HepG2 (cell line): ENCODE measurements around the gene TCAP. TPM values are rescaled to one million over a fixed set of nuclear protein-coding genes. Genes with fewer than 3 reads are reported as not detected.

Experiments used
- CSRNP2 ChIP-seq: sonication (generic); formaldehyde crosslinking; conservative IDR thresholded peaks from 2 replicates; pipeline ENCODE4 v1.8.0; 2022; ENCODE audit warnings: low read depth, missing genetic modification reagents
- EEA1 ChIP-seq: sonication (generic); formaldehyde crosslinking; IDR thresholded peaks from 2 replicates; pipeline ENCODE4 v1.5.1; 2020; ENCODE audit warnings: mild to moderate bottlenecking, missing genetic modification reagents, borderline replicate concordance
- GATA4 ChIP-seq: sonication (generic); IDR thresholded peaks from 2 replicates; pipeline ENCODE4 v1.6.1; 2016; ENCODE audit warnings: antibody characterized with exemption, low read depth, borderline replicate concordance
- GPN1 ChIP-seq: sonication (generic); formaldehyde crosslinking; IDR thresholded peaks from 2 replicates; pipeline ENCODE4 v1.5.1; 2020; ENCODE audit warnings: missing genetic modification reagents, borderline replicate concordance
- IRF9 ChIP-seq: sonication (generic); formaldehyde crosslinking; IDR thresholded peaks from 2 replicates; pipeline ENCODE4 v1.8.0; 2022; ENCODE audit warnings: missing genetic modification reagents, mild to moderate bottlenecking, borderline replicate concordance
- MEF2D ChIP-seq: sonication (generic); formaldehyde crosslinking; IDR thresholded peaks from 2 replicates; pipeline ENCODE4 v1.5.1; 2020; ENCODE audit warnings: mild to moderate bottlenecking, missing genetic modification reagents
- MYPOP ChIP-seq: sonication (generic); formaldehyde crosslinking; IDR thresholded peaks from 2 replicates; pipeline ENCODE4 v1.8.1; 2023; ENCODE audit warnings: mild to moderate bottlenecking, moderate library complexity, missing genetic modification reagents
- NCOA1 ChIP-seq: sonication (generic); formaldehyde crosslinking; IDR thresholded peaks from 2 replicates; pipeline ENCODE4 v1.9.0; 2021; ENCODE audit warnings: missing genetic modification reagents
- PAWR ChIP-seq: sonication (generic); formaldehyde crosslinking; IDR thresholded peaks from 2 replicates; pipeline ENCODE4 v1.4.0; 2020; ENCODE audit warnings: missing genetic modification reagents, mild to moderate bottlenecking, borderline replicate concordance
- PHB2 ChIP-seq: fragments of 450-650 bp; IDR thresholded peaks from 2 replicates; pipeline ENCODE4 v1.6.1; 2018; ENCODE audit not compliant: partially characterized antibody
- POGZ ChIP-seq: sonication (generic); formaldehyde crosslinking; IDR thresholded peaks from 2 replicates; pipeline ENCODE4 v1.4.0; 2020; ENCODE audit warnings: mild to moderate bottlenecking, missing genetic modification reagents
- RFX3 ChIP-seq: IDR thresholded peaks from 2 replicates; pipeline ENCODE4 v1.6.1; 2016; ENCODE audit warnings: missing biosample characterization, missing genetic modification reagents
- SETDB1 ChIP-seq: sonication (generic); formaldehyde crosslinking; IDR thresholded peaks from 2 replicates; pipeline ENCODE4 v1.5.1; 2020; ENCODE audit warnings: missing genetic modification reagents, mild to moderate bottlenecking, borderline replicate concordance
- SNAI1 ChIP-seq: sonication (generic); formaldehyde crosslinking; IDR thresholded peaks from 2 replicates; pipeline ENCODE4 v1.5.0; 2020; ENCODE audit warnings: mild to moderate bottlenecking, missing genetic modification reagents, borderline replicate concordance
- SP140L ChIP-seq: sonication (generic); formaldehyde crosslinking; IDR thresholded peaks from 2 replicates; pipeline ENCODE4 v1.4.0; 2020; ENCODE audit warnings: missing genetic modification reagents, borderline replicate concordance
- SP5 ChIP-seq: IDR thresholded peaks from 2 replicates; pipeline ENCODE4 v1.6.1; 2016; ENCODE audit warnings: low read depth, borderline replicate concordance
- SYNCRIP ChIP-seq: fragments of 200-400 bp; formaldehyde crosslinking; IDR thresholded peaks from 2 replicates; pipeline ENCODE4 v1.6.1; 2018; ENCODE audit warnings: mild to moderate bottlenecking, low read depth, low read length; ENCODE audit not compliant: insufficient read depth
- TBX2 ChIP-seq: sonication (generic); formaldehyde crosslinking; IDR thresholded peaks from 2 replicates; pipeline ENCODE4 v1.5.0; 2020; ENCODE audit warnings: missing genetic modification reagents, mild to moderate bottlenecking, borderline replicate concordance
- ZKSCAN8 ChIP-seq: IDR thresholded peaks from 2 replicates; pipeline ENCODE4 v1.6.1; 2016; ENCODE audit warnings: borderline replicate concordance, missing genetic modification reagents, missing compliant biosample characterization
- ZNF124 ChIP-seq: sonication (generic); formaldehyde crosslinking; IDR thresholded peaks from 2 replicates; pipeline ENCODE4 v1.4.0; 2020; ENCODE audit warnings: missing genetic modification reagents
- ZNF136 ChIP-seq: sonication (generic); formaldehyde crosslinking; IDR thresholded peaks from 2 replicates; pipeline ENCODE4 v1.8.1; 2022; ENCODE audit warnings: low read depth, mild to moderate bottlenecking, moderate library complexity, missing genetic modification reagents
- ZNF225 ChIP-seq: sonication (generic); formaldehyde crosslinking; IDR thresholded peaks from 2 replicates; pipeline ENCODE4 v1.4.0; 2020; ENCODE audit warnings: mild to moderate bottlenecking, missing genetic modification reagents
- ZNF678 ChIP-seq: sonication (generic); formaldehyde crosslinking; IDR thresholded peaks from 2 replicates; pipeline ENCODE4 v1.4.0; 2020; ENCODE audit warnings: mild to moderate bottlenecking, missing genetic modification reagents
- ZNF691 ChIP-seq: sonication (generic); formaldehyde crosslinking; IDR thresholded peaks from 2 replicates; pipeline ENCODE4 v1.4.0; 2020; ENCODE audit warnings: missing genetic modification reagents, low read depth, mild to moderate bottlenecking, borderline replicate concordance
- ZNF747 ChIP-seq: sonication (generic); formaldehyde crosslinking; IDR thresholded peaks from 2 replicates; pipeline ENCODE4 v1.8.1; 2023; ENCODE audit warnings: missing genetic modification reagents, mild to moderate bottlenecking, borderline replicate concordance
- ZNF773 ChIP-seq: sonication (generic); formaldehyde crosslinking; IDR thresholded peaks from 2 replicates; pipeline ENCODE4 v1.4.0; 2020; ENCODE audit warnings: missing genetic modification reagents, borderline replicate concordance
- ZNF790 ChIP-seq: sonication (generic); formaldehyde crosslinking; IDR thresholded peaks from 2 replicates; pipeline ENCODE4 v1.8.0; 2022; ENCODE audit warnings: missing genetic modification reagents, mild to moderate bottlenecking, borderline replicate concordance
- polyA plus RNA-seq, 8 experiments: library from polyadenylated mRNA; depleted of rRNA in 3 of 8; stranded (reverse) in 7 of 8; unstranded in 1 of 8; fragments of >200 nt; fragmentation: Illumina TruSeq in 4 of 8; extraction: Trizol in 4 of 8; gene quantifications; 2 replicates each; pipeline versions ENCODE4 v1.2.1 to v1.2.3, GENCODE V29; 2011 to 2016; ENCODE audit warnings: low read depth in 4 of 8, missing spikeins in 1 of 8, mixed read lengths in 1 of 8; ENCODE audit not compliant: insufficient read depth in 1 of 8
- total RNA-seq, 5 experiments: library from RNA; depleted of rRNA; stranded (reverse); fragments of >200 nt; fragmentation: Illumina TruSeq; extraction: Trizol; gene quantifications; 2 replicates each; pipeline ENCODE4 v1.2.3, GENCODE V29; 2016; ENCODE audit warnings: low read depth in 1 of 5

The TCAP gene
- total and polyA plus RNA-seq, 2 of the 13 experiments (the other 11 are each of a cell fraction or from before 2014, with no cell fraction given), result 0.24 to 0.65 TPM

DNA sequence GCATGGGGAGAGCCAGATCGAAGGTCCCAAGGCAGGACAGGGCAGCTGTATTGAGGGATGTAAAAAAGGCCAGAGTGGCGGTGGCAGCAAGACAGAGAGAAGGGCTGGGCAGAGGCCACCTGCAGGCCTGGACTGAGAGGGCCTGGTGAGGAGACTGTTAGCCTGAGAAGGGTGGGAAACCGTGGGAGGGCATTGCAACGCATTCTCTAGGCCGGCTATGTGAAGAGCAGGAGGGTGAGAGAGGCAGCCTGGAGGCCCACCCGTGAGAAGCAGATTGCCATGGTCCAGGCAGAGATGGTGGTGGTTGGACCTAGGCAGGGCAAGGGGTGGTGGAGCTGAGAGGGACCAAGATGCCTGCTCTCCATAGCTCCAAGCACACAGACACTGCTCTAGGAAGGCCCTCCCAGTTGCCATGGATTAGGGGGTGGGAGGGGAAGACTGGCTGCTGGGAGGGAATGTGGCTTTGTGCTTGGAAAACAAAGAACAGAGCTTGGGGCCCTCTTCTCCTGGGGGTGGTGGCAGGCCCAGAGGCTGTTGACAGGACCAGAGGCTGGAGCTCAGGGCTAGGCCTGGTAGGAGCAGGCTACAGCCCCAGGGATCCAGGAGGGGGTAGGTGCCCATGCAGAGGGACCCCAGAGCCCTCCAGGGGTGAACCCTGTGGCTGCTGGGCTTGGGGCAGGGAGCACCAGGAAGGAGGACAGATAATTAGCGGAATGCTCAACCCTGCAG, 12.4 kb upstream of the TCAP start (continued):
- TF ChIP-seq MYPOP, result no peak
- TF ChIP-seq SETDB1 (CRISPR knock-in tag), result no peak
- no peak for TF ChIP-seq ZNF678 (CRISPR knock-in tag)
- TF ChIP-seq NCOA1 (CRISPR knock-in tag), result no peak
- TF ChIP-seq RFX3 (CRISPR knock-in tag), result no peak
- no peak for TF ChIP-seq ZNF124 (CRISPR knock-in tag)
- TF ChIP-seq EEA1 (CRISPR knock-in tag), result no peak
- TF ChIP-seq ZNF691 (CRISPR knock-in tag), result 0 out of 2 replicates have a peak, but pooled peaks have one; percentile 59
- no peak for TF ChIP-seq CSRNP2 (CRISPR knock-in tag)
- no peak for TF ChIP-seq ZNF747 (CRISPR knock-in tag)
- no peak for TF ChIP-seq ZNF136
- no peak for TF ChIP-seq ZNF773
- no peak for TF ChIP-seq GATA4
- no peak for TF ChIP-seq SYNCRIP
- peak; percentile 53; the same call in 1 of the 2 replicates for TF ChIP-seq TBX2 (CRISPR knock-in tag)
- TF ChIP-seq SNAI1 (CRISPR knock-in tag), result no peak
- TF ChIP-seq SP140L (CRISPR knock-in tag), result 0 out of 2 replicates have a peak, but pooled peaks have one; percentile 17
- TF ChIP-seq PHB2, result no peak
- TF ChIP-seq MEF2D (CRISPR knock-in tag), result no peak
- TF ChIP-seq GPN1 (CRISPR knock-in tag), result no peak
- no peak for TF ChIP-seq POGZ (CRISPR knock-in tag)
- peak; percentile 88 for TF ChIP-seq SP5 (CRISPR knock-in tag)
- TF ChIP-seq IRF9 (CRISPR knock-in tag), result no peak
- no peak for TF ChIP-seq PAWR
- TF ChIP-seq ZNF225 (CRISPR knock-in tag), result no peak
- TF ChIP-seq ZKSCAN8 (CRISPR knock-in tag), result no peak
- no peak for TF ChIP-seq ZNF790 (CRISPR knock-in tag)
